MCF 10A (cell line): ENCODE data around the gene F13A1. TPM values are rescaled to one million over a fixed set of nuclear protein-coding genes. Genes with fewer than 3 reads are reported as not detected.

ENCODE experiments used
- BruUV-seq: library from RNA; stranded (reverse); fragments of 400-500 nt; replicated peaks from 2 replicates; lab custom pipeline; 2021; lab: Mats Ljungman, UMichigan
- CTCF ChIA-PET: fragments of 300-600 bp; sonication (Branson Sonifier 250); formaldehyde crosslinking; extraction: SDS; loops from one replicate; lab custom pipeline; 2021; ENCODE audit warnings: antibody characterized with exemption, inconsistent platforms; lab: Yijun Ruan, JAX
- POLR2A ChIA-PET: fragments of 300-600, 350-650 bp; sonication (Branson Sonifier 250); formaldehyde crosslinking; extraction: SDS; loops from one replicate; lab custom pipeline; 2020; ENCODE audit warnings: antibody characterized with exemption, inconsistent platforms; lab: Yijun Ruan, JAX
- DNase-seq: peaks from one replicate; pipeline ENCODE4 v3.0.0-alpha.2; 2018; ENCODE audit not compliant: unreplicated experiment
- H3K27ac Mint-ChIP-seq: one replicate; pipeline ENCODE4 v1.8.0; 2022; ENCODE audit warnings: mild to moderate bottlenecking, low read depth, mixed read lengths; ENCODE audit not compliant: unreplicated experiment
- H3K27me3 Mint-ChIP-seq: one replicate; pipeline ENCODE4 v1.8.0; 2022; ENCODE audit warnings: mixed read lengths; ENCODE audit not compliant: insufficient read depth, unreplicated experiment
- H3K36me3 Mint-ChIP-seq: one replicate; pipeline ENCODE4 v1.8.0; 2022; ENCODE audit warnings: mild to moderate bottlenecking, moderate library complexity, mixed read lengths; ENCODE audit not compliant: insufficient read depth, unreplicated experiment
- H3K4me1 Mint-ChIP-seq: one replicate; pipeline ENCODE4 v1.8.0; 2022; ENCODE audit warnings: mixed read lengths; ENCODE audit not compliant: insufficient read depth, unreplicated experiment
- H3K4me3 Mint-ChIP-seq: one replicate; pipeline ENCODE4 v1.8.0; 2022; ENCODE audit warnings: mild to moderate bottlenecking, moderate library complexity, mixed read lengths; ENCODE audit not compliant: unreplicated experiment
- H3K9me3 Mint-ChIP-seq: one replicate; pipeline ENCODE4 v1.8.0; 2022; ENCODE audit warnings: mixed read lengths; ENCODE audit not compliant: unreplicated experiment
- CTCF ChIP-seq: fragments of 200-600 bp; IDR thresholded peaks from one replicate; pipeline ENCODE4 v1.8.0; 2022; ENCODE audit warnings: antibody characterized with exemption, mild to moderate bottlenecking; ENCODE audit not compliant: unreplicated experiment
- intact Hi-C: fragments of 100-400 bp; cut with micrococcal nuclease; formaldehyde crosslinking; loops from 2 replicates; pipeline ENCODE4 v1.14.1; 2022
- total RNA-seq: library from RNA; stranded (reverse); gene quantifications from 2 replicates; pipeline ENCODE4 v1.2.3, GENCODE V29; 2022

F13A1 gene
- total RNA-seq, 1 experiment from 2014 or later: 0.65 TPM

DNA sequence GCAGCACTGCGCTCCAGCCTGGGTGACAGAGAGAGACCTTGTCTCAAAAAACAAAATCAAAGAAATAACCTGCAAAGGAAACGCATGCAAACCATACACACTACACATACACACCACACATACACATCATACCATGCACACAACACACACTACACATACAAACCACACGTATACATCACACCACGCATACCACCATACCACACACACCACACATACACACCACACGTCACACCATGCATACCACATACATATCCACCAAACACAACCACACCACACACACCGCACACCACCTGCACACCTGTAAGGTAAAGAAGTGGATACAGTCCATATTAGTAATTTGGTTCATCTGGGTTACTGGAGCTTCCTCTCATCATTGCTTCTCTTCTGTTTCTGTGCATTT, 32.3 kb upstream of the F13A1 start:
- ChIA-PET CTCF (no interaction called here), POLR2A (no interaction called here)
- intact Hi-C loops: no loop called here
- Mint-ChIP-seq H3K27me3 (peaks cover 25% of the 10 kb centered on the region), H3K36me3 (no peaks in the 10 kb centered on the region), H3K4me1 (no peaks in the 10 kb centered on the region), H3K4me3 (no peak overlapping the region), H3K9me3 (no peaks in the 10 kb centered on the region), H3K27ac (no peak overlapping the region)
- no TSS peak for BruUV-seq
- no peak for TF ChIP-seq CTCF
- DNase-seq: no peak

DNA sequence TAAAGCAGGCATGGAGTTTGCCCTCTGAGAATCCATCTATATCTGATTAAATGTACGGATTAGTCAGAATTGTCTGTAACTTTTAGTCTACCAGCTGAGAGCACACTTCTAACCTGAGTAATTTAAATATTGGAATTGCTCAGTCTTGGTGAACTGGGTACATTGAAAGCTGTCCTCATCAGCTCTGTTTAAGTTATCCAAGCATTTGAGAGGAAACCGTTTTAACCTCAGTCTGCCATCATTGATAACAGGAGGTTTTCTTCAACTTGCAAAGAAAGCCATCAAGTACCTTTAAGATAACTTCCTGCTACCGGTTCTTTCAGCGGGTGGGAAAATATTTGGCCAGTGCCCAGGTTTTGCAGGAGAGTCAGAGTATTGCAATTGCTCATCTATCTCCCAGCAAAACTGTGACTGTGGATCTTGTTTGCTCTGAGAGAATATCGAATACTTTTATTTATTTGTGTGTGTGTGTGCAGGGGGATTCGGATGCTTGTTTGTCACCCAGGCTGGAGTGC, 31.1 kb upstream of the F13A1 start:
- intact Hi-C loops: no loop called here

DNA sequence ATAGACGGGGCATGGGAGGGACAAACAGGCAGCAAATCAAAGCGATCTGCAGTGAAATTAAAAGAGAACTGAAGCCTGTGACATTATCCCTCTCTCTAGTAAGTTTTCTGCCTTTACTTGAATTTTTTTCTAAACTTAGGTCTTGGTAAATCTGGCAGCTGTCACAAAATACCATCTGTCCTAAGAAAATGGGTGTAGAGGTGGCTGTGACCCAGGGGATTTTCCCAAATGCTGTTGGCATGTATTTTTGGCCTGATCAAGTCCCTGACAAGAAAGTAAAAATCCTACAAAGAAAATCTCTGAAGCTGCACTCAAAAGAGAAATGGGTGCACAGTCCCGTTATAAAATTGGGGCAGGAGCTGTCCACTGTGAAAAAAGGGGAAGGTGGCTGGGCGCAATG, 30.2 kb upstream of the F13A1 start:
- Mint-ChIP-seq H3K36me3 (no peaks in the 10 kb centered on the region), H3K27ac (no peak overlapping the region), H3K4me3 (no peak overlapping the region), H3K27me3 (peaks cover 20% of the 10 kb centered on the region), H3K9me3 (no peaks in the 10 kb centered on the region), H3K4me1 (no peaks in the 10 kb centered on the region)
- DNase-seq: no peak
- intact Hi-C loops: no loop called here
- ChIA-PET CTCF (interaction anchor here (1.2 kb wide), 1 partner anchor 34 kb away, joined by 3 read pairs; no protein-coding TSS in a partner anchor), POLR2A (no interaction called here)
- no peak for TF ChIP-seq CTCF
- BruUV-seq: no TSS peak

More for the DNA sequence above, 31.1 kb upstream of the F13A1 start:
- Mint-ChIP-seq H3K4me1 (no peaks in the 10 kb centered on the region), H3K27ac (no peak overlapping the region), H3K36me3 (no peaks in the 10 kb centered on the region), H3K9me3 (no peaks in the 10 kb centered on the region), H3K27me3 (peaks cover 25% of the 10 kb centered on the region), H3K4me3 (no peak overlapping the region)
- ChIA-PET POLR2A (no interaction called here), CTCF (interaction anchor here (0.5 to 1.2 kb wide), 2 partner anchors 33 to 105 kb away, joined by 3 read pairs; no protein-coding TSS in a partner anchor)
- no TSS peak for BruUV-seq
- TF ChIP-seq CTCF: no peak
- peak; percentile 19 for DNase-seq

DNA sequence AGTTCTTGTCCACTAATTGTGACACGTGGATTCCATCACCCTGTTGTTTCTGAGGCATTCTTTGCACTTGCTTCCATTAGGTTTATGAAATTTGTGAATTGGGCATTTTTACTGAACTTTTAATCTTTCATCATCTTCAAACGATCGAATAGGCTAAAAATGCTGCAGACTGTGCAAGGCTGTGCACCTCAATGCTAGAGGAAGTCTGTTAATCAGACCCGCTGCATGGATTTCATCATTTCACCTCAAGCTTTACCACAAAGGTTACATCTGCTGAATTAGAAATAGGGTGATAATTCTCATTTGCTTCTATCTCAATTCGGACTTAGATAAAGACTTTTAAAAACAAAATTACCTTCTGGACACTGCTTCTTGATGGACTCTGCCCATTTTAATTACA, 27.8 kb upstream of the F13A1 start:
- no peaks in the 10 kb centered on the region for H3K36me3 Mint-ChIP-seq
- ChIA-PET POLR2A (no interaction called here), CTCF (interaction anchor here (0.6 to 1.0 kb wide), 2 partner anchors 140 to 199 kb away, joined by 4 read pairs; no protein-coding TSS in a partner anchor)
- no peak overlapping the region for H3K27ac Mint-ChIP-seq
- TF ChIP-seq CTCF: no peak
- BruUV-seq: no TSS peak
- intact Hi-C loops: no loop called here
- H3K27me3 Mint-ChIP-seq: peaks cover 13% of the 10 kb centered on the region
- no peak for DNase-seq
- H3K4me3 Mint-ChIP-seq: no peak overlapping the region
- no peaks in the 10 kb centered on the region for H3K4me1 Mint-ChIP-seq
- no peaks in the 10 kb centered on the region for H3K9me3 Mint-ChIP-seq
